Mucosa of stomach (tissue), 1 donor: ENCODE results near the gene CYB561.

Source experiments
- H3K27me3 ChIP-seq: one replicate; pipeline ENCODE4 v1.7.0; 2013; ENCODE audit warnings: mild to moderate bottlenecking, low read length; ENCODE audit not compliant: control insufficient read depth, insufficient read depth
- H3K36me3 ChIP-seq: one replicate; pipeline ENCODE4 v1.7.0; 2013; ENCODE audit warnings: low read length; ENCODE audit not compliant: control insufficient read depth, insufficient read depth
- H3K4me1 ChIP-seq: one replicate; pipeline ENCODE4 v1.7.0; 2013; ENCODE audit warnings: mild to moderate bottlenecking, low read length; ENCODE audit not compliant: control insufficient read depth, insufficient read depth
- H3K4me3 ChIP-seq: one replicate; pipeline ENCODE4 v1.7.0; 2013; ENCODE audit warnings: low read length
- H3K9ac ChIP-seq: one replicate; pipeline ENCODE4 v1.7.0; 2013; ENCODE audit warnings: mild to moderate bottlenecking, low read length, moderate library complexity
- H3K9me3 ChIP-seq: one replicate; pipeline ENCODE4 v1.7.0; 2013; ENCODE audit warnings: mild to moderate bottlenecking, low read length, moderate library complexity; ENCODE audit not compliant: control insufficient read depth
- donor health status: Pancreatic carcinoma.

The CYB561 gene

GRCh38 chr17:63443053-63443452 lies 3.1 kb downstream of the CYB561 start:
- Histone ChIP-seq H3K9ac (no peak overlapping the region), H3K4me3 (no peak overlapping the region), H3K9me3 (no peaks in the 10 kb centered on the region), H3K27me3 (no peaks in the 10 kb centered on the region), H3K4me1 (peaks cover 47% of the 10 kb centered on the region), H3K36me3 (no peaks in the 10 kb centered on the region)

DNA sequence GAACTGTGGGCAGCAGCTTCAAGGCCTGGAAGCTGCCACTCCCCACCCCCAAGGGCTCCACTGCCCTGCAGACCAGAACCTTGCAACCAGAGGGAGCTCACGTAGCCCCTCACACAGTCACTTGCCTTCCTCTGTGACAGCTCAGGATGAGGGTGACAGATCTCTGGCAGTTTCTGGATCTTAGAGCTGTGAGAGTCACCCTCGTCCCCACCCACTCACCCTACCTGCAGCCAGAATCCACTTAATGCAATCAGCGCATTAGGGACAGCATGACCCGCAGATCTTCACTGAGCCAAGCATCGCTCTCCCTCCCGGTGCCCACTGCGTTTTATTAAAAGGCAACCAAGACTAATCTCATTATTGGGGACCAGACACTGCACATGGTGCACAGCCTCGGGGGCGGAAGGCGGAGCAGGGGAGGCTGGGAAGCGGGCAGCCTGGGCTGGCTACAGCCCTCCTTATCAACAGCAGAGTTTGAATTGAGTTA lies 3.5 kb downstream of the CYB561 start:
- Histone ChIP-seq H3K4me3 (no peak overlapping the region), H3K4me1 (peaks cover 47% of the 10 kb centered on the region), H3K36me3 (no peaks in the 10 kb centered on the region), H3K9ac (peak overlapping the region; percentile 5), H3K9me3 (no peaks in the 10 kb centered on the region), H3K27me3 (no peaks in the 10 kb centered on the region)

DNA sequence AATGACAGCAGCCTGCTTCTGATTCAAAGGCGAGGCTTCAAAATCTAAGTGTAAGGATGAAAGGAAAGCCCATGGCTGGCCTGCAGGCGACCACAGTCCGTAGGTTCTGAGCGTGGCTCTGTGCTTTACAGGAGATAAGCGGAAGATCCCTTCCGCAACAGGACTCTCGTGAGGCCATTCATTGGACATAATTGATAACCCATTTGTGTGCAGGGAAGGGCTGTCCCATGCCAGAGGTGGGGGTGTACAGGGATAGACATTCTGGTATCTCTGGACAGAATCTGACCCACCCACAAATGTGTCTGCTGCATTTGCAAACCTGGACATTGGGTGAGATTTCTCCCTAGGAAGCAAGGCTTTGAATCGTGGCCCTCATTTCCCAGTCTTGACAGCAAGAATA lies 4.0 kb downstream of the CYB561 start:
- Histone ChIP-seq H3K36me3 (no peaks in the 10 kb centered on the region), H3K9me3 (no peaks in the 10 kb centered on the region), H3K4me3 (no peak overlapping the region), H3K9ac (no peak overlapping the region), H3K4me1 (peaks cover 47% of the 10 kb centered on the region), H3K27me3 (no peaks in the 10 kb centered on the region)

DNA sequence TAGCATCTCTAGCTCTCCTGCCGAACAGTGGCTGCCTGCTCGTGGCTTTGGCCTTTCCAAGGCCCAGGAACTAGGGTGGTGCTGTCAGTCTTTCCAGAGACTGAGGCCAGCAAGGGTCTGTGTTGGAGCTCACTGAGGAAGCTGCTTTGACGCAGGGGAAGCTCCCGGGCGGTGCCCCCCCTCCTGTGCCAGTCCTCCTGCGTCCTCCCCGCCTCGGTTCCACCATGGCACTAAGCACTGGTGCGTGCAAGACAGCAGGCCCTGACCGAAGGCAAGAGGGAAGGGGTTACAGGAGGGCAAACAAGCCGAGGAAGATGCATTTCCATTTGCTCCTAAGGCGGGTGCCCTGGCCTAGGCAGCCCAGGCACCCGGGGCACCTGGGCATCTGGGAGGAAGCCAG lies 4.5 kb downstream of the CYB561 start:
- peaks cover 47% of the 10 kb centered on the region for H3K4me1 ChIP-seq
- H3K4me3 ChIP-seq: no peak overlapping the region
- H3K9ac ChIP-seq: no peak overlapping the region
- no peaks in the 10 kb centered on the region for H3K36me3 ChIP-seq
- no peaks in the 10 kb centered on the region for H3K9me3 ChIP-seq
- H3K27me3 ChIP-seq: no peaks in the 10 kb centered on the region

- H3K27me3 ChIP-seq: no peaks in the 10 kb centered on the region
- H3K4me1 ChIP-seq: peaks cover 53% of the 10 kb centered on the region
- no peak overlapping the region for H3K9ac ChIP-seq
- no peaks in the 10 kb centered on the region for H3K9me3 ChIP-seq
- no peaks in the 10 kb centered on the region for H3K36me3 ChIP-seq
- no peak overlapping the region for H3K4me3 ChIP-seq
These were observed 5.3 kb downstream of the CYB561 start for GRCh38 chr17:63440770-63441335.

- Histone ChIP-seq H3K9ac (no peak overlapping the region), H3K4me1 (peaks cover 59% of the 10 kb centered on the region), H3K27me3 (no peaks in the 10 kb centered on the region), H3K4me3 (no peak overlapping the region), H3K36me3 (peaks cover 4% of the 10 kb centered on the region), H3K9me3 (no peaks in the 10 kb centered on the region)
These were observed 5.9 kb downstream of the CYB561 start for GRCh38 chr17:63440127-63440769.

GRCh38 chr17:63439687-63440086 lies 6.4 kb downstream of the CYB561 start:
- H3K27me3 ChIP-seq: no peaks in the 10 kb centered on the region

GRCh38 chr17:63438092-63439051 lies 7.7 kb downstream of the CYB561 start:
- Histone ChIP-seq H3K9ac (no peak overlapping the region), H3K27me3 (no peaks in the 10 kb centered on the region), H3K9me3 (no peaks in the 10 kb centered on the region), H3K36me3 (peaks cover 4% of the 10 kb centered on the region), H3K4me3 (no peak overlapping the region), H3K4me1 (peaks cover 71% of the 10 kb centered on the region)

More at GRCh38 chr17:63439687-63440086, 6.4 kb downstream of the CYB561 start:
- H3K36me3 ChIP-seq: peaks cover 4% of the 10 kb centered on the region
- H3K4me3 ChIP-seq: no peak overlapping the region
- H3K4me1 ChIP-seq: peaks cover 59% of the 10 kb centered on the region
- no peaks in the 10 kb centered on the region for H3K9me3 ChIP-seq
- H3K9ac ChIP-seq: no peak overlapping the region

- no peak overlapping the region for H3K4me3 ChIP-seq
- peaks cover 4% of the 10 kb centered on the region for H3K36me3 ChIP-seq
- peaks cover 72% of the 10 kb centered on the region for H3K4me1 ChIP-seq
- no peaks in the 10 kb centered on the region for H3K27me3 ChIP-seq
- H3K9me3 ChIP-seq: no peaks in the 10 kb centered on the region
- peak overlapping the region; percentile 23 for H3K9ac ChIP-seq
These were observed 8.6 kb downstream of the CYB561 start for GRCh38 chr17:63437287-63438091.

GRCh38 chr17:63436523-63437110 lies 9.5 kb downstream of the CYB561 start:
- Histone ChIP-seq H3K4me1 (peaks cover 81% of the 10 kb centered on the region), H3K9ac (no peak overlapping the region), H3K4me3 (no peak overlapping the region)

More at GRCh38 chr17:63436523-63437110, 9.5 kb downstream of the CYB561 start:
- no peaks in the 10 kb centered on the region for H3K27me3 ChIP-seq
- peaks cover 4% of the 10 kb centered on the region for H3K36me3 ChIP-seq
- H3K9me3 ChIP-seq: no peaks in the 10 kb centered on the region
